COLO668 (cell line): ENCODE results near the gene DDX31.

ENCODE experiments used
- DNase-seq: peaks from one replicate; lab custom pipeline; 2025; ENCODE audit not compliant: unreplicated experiment; lab: John Stamatoyannopoulos, UW

Gene DDX31

GRCh38 chr9:132674485-132674884 lies 4.7 kb upstream of the DDX31 start:
- no peak for DNase-seq

GRCh38 chr9:132673355-132673754 lies 3.6 kb upstream of the DDX31 start:
- peak; percentile 5 for DNase-seq

DNA sequence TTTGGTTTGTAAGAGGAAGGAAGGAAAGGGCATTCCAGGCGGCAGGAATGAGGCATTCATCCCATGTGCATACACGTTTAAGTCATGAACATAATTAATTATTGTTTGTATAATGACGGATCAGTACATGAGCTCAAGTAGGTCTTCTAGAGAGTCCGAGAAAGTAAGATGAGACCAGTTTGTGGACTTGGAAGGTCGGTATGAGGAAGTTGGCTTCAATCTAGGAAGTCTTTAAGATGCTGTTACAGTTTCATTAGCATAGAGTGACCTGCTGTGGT lies 2.6 kb upstream of the DDX31 start:
- no peak for DNase-seq

DNA sequence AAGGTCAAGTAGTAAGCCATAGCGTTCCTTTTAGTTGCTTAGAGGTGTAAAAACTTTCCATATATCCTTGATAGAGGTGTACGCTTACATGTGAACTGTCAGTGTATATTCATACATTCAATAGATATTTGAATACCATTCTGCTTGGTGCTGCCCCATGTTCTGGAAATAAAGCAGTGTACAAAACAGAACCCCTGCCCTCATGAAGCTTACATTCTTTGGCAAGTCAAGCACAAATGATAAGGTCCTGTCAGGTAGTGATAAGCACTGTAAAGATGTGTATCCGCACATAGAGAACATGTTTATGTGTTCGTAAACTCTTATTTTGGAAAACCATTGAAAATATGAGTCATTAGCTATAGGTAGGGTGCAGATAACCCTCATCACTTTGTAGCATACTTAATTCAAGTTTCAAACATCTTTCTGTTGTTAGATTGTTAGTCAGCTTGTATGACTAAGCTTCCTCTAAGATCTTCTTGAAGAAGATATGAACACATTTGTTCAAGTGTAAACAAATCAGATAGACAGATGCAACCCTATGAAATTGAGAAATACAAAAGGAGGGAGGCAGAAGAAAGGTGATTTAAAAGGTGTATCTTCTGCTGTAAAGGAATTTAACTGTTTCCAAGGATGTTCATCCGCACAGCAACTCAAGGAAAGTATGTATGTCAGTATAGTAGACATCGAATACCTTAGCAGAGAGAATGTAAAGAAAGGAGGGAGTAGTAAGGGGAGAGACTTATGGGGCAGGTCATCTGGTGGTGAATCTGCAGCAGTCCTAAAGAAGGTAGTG lies 2.0 kb upstream of the DDX31 start:
- no peak for DNase-seq

DNA sequence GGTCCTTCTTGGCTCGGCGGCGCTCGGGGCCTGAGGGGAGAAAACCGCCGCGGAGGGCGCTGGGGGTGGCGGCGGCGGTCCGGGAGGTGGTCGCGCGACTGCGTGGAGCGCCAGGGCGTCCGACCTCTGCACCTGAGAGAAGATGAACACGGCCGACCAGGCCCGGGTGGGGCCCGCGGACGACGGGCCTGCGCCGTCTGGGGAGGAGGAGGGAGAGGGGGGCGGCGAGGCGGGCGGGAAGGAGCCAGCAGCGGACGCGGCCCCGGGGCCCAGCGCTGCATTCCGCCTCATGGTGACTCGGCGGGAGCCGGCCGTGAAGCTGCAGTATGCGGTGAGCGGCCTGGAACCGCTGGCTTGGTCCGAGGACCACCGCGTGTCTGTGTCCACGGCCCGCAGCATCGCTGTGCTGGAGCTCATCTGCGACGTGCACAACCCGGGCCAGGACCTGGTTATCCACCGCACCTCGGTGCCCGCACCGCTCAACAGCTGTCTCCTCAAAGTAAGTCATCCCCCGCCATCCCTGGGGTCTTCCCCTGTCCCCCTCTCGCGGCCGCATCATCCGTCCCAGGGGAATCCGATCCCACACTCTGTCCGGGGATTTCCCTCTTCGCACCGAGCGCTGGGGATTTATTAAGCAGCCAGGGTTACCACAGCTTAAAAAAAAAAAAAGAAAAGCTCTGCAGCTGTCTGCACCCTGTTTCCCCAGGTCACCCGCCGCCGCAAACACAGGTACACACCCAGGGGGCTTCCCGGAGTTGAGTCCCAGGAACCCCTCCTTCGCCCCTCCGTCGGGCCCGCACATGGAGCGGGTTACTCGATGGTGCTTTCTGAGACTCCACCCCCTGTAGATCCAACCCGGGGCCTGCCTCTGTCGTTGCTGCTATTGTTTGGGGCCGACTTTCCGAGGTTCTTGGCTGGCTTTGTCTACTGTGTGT lies 941 bp upstream of the DDX31 start, which contains the start of gene GTF3C4:
TSS of gene GTF3C4 (plus strand) at position 8 of the 935 bp plus-strand sequence. CDS start at position 143, 135 bp downstream.
- DNase-seq, result peak; percentile 63

GRCh38 chr9:132669319-132669697 lies 475 bp downstream of the DDX31 start:
- no peak for DNase-seq

- no peak for DNase-seq
Observed at GRCh38 chr9:132663851-132664250, 5.9 kb downstream of the DDX31 start.

GRCh38 chr9:132663117-132663516 lies 6.7 kb downstream of the DDX31 start:
- no peak for DNase-seq

DNA sequence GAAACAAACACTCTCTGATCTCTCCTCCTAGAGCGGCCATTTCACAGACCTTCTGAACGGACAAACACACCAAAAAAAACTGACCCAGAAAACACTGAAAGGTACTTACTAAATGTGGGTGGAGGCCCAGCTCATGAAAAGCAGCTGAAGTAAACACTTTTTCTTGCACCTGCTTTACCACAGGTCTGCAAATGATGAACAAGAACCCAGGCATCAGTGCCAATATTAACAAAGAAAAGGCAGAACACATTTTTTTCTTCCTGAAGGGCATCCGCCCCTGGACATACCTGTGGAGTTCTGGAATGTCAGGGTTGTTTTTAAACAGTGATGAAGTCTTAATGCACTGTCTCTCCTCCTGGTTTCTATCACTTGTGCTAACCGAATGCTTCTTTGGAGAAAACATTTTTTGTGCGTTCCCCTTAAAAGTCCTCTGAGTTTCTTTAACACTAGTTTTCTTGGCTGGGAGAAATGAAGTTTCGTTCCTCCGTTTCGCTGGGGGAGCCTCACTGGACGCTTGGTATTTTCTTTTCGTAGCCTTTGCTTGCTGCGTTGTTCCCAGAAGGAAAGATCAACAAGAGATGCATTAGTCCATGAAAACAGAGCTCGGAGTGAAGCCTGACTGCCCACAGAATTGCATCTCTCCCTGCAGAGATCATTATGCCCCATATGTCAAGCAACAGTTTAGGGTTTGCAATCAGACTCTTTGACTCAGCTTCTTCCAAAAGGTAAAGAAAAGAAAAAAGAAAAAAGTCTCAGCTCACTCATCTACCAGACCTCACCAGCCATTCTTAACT lies 7.4 kb downstream of the DDX31 start:
- DNase-seq, result no peak

- no peak for DNase-seq
Observed at GRCh38 chr9:132656299-132656698, 13.5 kb downstream of the DDX31 start.

- DNase-seq, result no peak
Observed at GRCh38 chr9:132651259-132651658, 18.5 kb downstream of the DDX31 start.

- DNase-seq, result no peak
Observed at GRCh38 chr9:132648685-132649084, 21.1 kb downstream of the DDX31 start.

DNA sequence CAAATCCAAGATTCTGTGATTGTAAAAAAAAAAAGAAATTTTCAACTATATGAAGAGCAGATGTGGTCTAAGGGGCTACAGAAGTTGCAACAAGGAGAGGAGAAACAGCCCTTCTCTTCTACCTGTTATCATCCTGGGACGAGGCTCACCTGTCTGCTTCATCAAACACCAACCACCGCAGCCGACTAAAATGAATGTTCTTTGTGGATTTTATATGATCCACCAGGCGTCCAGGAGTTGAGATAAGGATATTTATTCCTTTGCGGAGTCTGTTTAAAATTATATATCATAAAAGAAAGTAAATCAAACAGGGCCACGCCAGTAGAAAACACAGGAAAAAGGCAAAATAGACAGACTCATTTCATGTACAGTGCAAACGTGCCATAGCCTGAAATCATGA lies 21.5 kb downstream of the DDX31 start:
- no peak for DNase-seq

DNA sequence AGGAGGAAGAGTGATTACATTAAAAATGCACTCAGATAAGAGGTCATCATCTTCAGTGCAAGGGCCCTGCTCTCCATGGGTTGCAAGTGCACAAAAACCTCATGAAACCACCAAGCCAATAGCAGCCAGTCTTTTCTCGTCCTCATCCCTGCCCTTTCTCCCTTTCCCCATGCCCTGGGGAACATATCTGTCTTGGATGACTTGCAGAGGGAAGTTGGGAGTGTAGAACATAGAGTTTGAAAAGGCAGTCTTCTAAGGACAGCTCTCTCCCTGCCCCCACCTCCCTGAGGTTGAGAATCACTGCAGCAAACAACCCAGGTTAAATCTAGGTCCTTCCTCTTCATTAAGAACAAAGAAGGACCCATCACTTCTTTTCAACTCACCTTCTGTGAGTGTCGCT lies 22.0 kb downstream of the DDX31 start:
- no peak for DNase-seq

DNA sequence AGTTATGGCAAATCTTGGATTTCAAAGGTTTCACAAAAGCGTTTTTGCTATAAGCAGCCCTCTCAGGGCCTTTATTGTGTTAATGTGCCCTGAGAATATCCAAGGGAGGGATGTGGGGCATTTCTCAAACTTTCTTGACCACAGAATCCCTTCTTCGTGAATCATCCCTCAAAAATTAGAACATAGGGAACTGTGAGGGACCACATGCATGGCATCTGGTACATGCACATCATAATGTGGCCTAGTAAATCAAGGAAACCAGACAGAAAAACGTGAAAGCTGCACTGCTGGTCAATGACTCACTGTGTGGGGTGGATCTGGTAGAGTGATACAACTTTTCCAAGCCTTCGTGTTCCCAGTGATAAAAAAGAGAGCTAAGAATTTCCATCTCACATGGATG lies 22.4 kb downstream of the DDX31 start:
- no peak for DNase-seq

- DNase-seq, result no peak
Observed at GRCh38 chr9:132646726-132647125, 23.1 kb downstream of the DDX31 start.

GRCh38 chr9:132645711-132646110 lies 24.1 kb downstream of the DDX31 start:
- no peak for DNase-seq

DNA sequence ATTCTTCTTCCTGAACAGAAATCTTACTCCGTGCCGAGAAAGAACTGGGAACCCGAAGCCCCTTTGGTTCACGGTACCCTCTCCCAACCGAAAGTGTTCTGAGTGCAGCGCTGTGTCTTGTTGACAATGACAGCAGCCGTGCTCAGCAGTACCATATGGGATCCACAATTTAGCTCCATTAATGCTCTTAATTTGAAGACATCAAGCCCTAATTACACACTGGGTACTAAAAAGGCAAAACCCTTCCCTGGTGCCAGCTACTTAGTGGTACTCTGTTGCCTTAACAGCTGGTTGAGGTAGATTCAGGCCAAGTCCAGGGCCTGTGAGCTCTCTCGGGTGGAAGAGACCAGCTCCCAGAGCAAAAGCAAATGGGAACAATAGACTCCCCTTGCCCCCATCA lies 24.5 kb downstream of the DDX31 start:
- no peak for DNase-seq

DNA sequence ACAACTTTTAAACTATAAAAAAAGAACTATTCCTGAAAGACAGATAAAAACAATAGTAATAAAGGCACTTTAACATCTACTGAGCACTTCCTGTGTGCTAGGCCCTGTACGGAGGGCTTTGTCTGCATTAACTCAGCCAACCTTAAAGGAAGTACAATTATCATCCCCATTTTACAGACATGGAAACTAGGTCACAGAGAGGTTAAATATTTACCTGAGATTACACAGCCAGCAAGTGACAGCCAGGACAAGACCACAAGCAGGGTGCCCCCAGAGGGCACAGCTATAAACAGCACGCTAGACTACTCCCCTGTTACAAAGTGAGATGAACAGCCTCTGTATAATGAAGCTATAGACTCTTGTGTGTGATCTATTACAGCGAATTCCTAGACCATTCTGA lies 25.5 kb downstream of the DDX31 start:
- DNase-seq, result peak; percentile 3

DNA sequence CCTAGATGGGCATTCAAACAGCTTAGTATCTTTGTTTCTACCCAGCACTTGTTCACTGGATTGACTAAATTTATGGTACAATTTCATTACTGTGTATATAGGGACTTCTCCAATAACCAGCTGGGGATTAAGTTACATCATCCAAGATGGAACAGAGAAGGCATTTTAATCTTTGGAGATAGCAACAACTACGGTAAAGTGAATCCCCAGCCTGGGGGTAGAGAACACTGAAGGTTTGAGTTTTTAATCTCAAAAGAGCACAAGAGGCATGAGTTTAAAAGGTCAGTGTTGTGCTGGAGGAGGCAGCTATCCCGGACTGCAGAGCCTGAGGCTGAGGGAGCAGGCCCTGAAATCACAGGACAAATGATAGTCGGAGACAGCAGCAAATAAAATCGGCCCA lies 28.6 kb downstream of the DDX31 start:
- no peak for DNase-seq

DNA sequence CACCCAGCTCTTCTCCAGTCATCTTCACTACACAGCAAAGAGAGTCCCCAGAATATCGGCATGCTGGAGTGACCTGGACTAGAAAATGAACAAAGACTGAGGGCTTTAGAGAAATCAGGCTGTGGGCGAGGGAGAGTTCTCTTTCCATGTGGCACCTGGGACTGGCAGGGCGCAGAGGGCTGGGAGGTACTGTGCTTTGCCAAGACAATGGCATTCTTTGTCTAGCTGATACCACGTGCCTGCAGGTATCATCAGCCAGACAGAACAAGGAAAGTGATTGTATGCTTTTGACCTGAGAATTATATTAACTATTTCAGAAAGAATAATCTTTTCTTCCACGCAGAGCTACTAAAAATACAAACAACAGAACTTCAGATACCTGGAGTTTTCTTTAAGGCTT lies 30.5 kb downstream of the DDX31 start:
- DNase-seq, result no peak

GRCh38 chr9:132638240-132638639 lies 31.5 kb downstream of the DDX31 start:
- DNase-seq, result no peak
